Vagina (tissue), 2 donors: ENCODE measurements around the gene DAP3. TPM values are rescaled to one million over a fixed set of nuclear protein-coding genes. Genes with fewer than 3 reads are reported as not detected.

Source experiments
- DNase-seq, 2 donors: peaks; one replicate each; pipeline ENCODE4 v3.0.0-alpha.2; 2017; ENCODE audit errors: extremely low spot score in 2 of 2
- H3K27ac ChIP-seq: fragments of 200-600 bp; sonication (generic); one replicate; pipeline ENCODE4 v1.5.1; 2019
- H3K27me3 ChIP-seq: fragments of 200-600 bp; sonication (generic); one replicate; pipeline ENCODE4 v1.5.1; 2019
- H3K36me3 ChIP-seq, 2 donors: fragments of 200-600 bp; sonication (generic); one replicate each; pipeline ENCODE4 v1.5.1; 2017 to 2019
- H3K4me1 ChIP-seq: fragments of 200-600 bp; sonication (generic); one replicate; pipeline ENCODE4 v1.5.1; 2019
- H3K4me3 ChIP-seq, 2 donors: fragments of 200-600 bp; sonication (generic); 1 replicate in 1 of 2; 2 replicates in 1 of 2; pipeline ENCODE4 v1.5.1; 2016 to 2019
- H3K9me3 ChIP-seq: fragments of 200-600 bp; sonication (generic); one replicate; pipeline ENCODE4 v1.5.1; 2019
- CTCF ChIP-seq, 3 experiments: fragments of 450-650 bp in 2 of 3; fragments of 200-600 bp in 1 of 3; sonication (generic) in 1 of 3; IDR thresholded peaks; one replicate each; pipeline ENCODE4 v1.5.1; 2017 to 2019; ENCODE audit warnings: antibody characterized with exemption in 3 of 3, mild to moderate bottlenecking in 2 of 3, moderate library complexity in 2 of 3
- POLR2A ChIP-seq, 2 donors: fragments of 450-650 bp; IDR thresholded peaks; one replicate each; pipeline ENCODE4 v1.6.1; 2017; ENCODE audit warnings: antibody characterized with exemption in 2 of 2, mild to moderate bottlenecking in 2 of 2, moderate library complexity in 2 of 2
- POLR2AphosphoS5 ChIP-seq, 2 donors: sonication (generic); formaldehyde crosslinking; IDR thresholded peaks; one replicate each; pipeline ENCODE4 v1.9.0; 2017; ENCODE audit warnings: antibody characterized with exemption in 2 of 2, mild to moderate bottlenecking in 2 of 2, low read depth in 1 of 2; ENCODE audit not compliant: insufficient read depth in 1 of 2
- intact Hi-C: fragments of 100-400 bp; cut with DNase I; formaldehyde crosslinking; loops from one replicate; pipeline ENCODE4 v1.15.1; 2023
- total RNA-seq: library from RNA; depleted of rRNA; stranded (reverse); fragments of >200 nt; gene quantifications from one replicate; pipeline ENCODE4 v1.2.3, GENCODE V29; 2016

Gene DAP3
- total RNA-seq, 1 donor from 2014 or later = 129 TPM

GRCh38 chr1:155729031-155729898, 40.4 kb downstream of the DAP3 start:
- Histone ChIP-seq H3K4me1 (no peaks in the 10 kb centered on the region), H3K36me3 (peaks cover 0 to 45% of the 10 kb centered on the region in 2 donors), H3K9me3 (no peaks in the 10 kb centered on the region), H3K27me3 (no peaks in the 10 kb centered on the region), H3K27ac (no peak overlapping the region), H3K4me3 (no peak overlapping the region)
- no peak for DNase-seq
- intact Hi-C loops = no loop called here
- TF ChIP-seq POLR2A (IDR thresholded peaks at IDR 0.05) (no peak), CTCF (IDR thresholded peaks at IDR 0.05) (peak in 2 of 3 experiments; percentile 18 to 25), POLR2AphosphoS5 (IDR thresholded peaks at IDR 0.05; ENCODE audit: insufficient read depth in 1 of 2, low read depth in 1 of 2) (no peak)

- peaks cover 6% of the 10 kb centered on the region for H3K4me1 ChIP-seq
- intact Hi-C loops = no loop called here
- no peak overlapping the region for H3K4me3 ChIP-seq
- TF ChIP-seq POLR2A (IDR thresholded peaks at IDR 0.05) (no peak), CTCF (IDR thresholded peaks at IDR 0.05) (no peak), POLR2AphosphoS5 (IDR thresholded peaks at IDR 0.05; ENCODE audit: insufficient read depth in 1 of 2, low read depth in 1 of 2) (no peak)
- DNase-seq = no peak
- no peaks in the 10 kb centered on the region for H3K27me3 ChIP-seq
- H3K9me3 ChIP-seq = no peaks in the 10 kb centered on the region
- no peak overlapping the region for H3K27ac ChIP-seq
- peaks cover 0 to 16% of the 10 kb centered on the region in 2 donors for H3K36me3 ChIP-seq
Measured at GRCh38 chr1:155740995-155741394, 52.1 kb downstream of the DAP3 start.

GRCh38 chr1:155741908-155742307, 53.0 kb downstream of the DAP3 start:
- no peak overlapping the region for H3K27ac ChIP-seq
- H3K36me3 ChIP-seq = peaks cover 0 to 13% of the 10 kb centered on the region in 2 donors
- no peaks in the 10 kb centered on the region for H3K9me3 ChIP-seq
- no peak overlapping the region for H3K4me3 ChIP-seq
- H3K4me1 ChIP-seq = peaks cover 6% of the 10 kb centered on the region
- no peak for DNase-seq
- TF ChIP-seq CTCF (IDR thresholded peaks at IDR 0.05) (no peak), POLR2AphosphoS5 (IDR thresholded peaks at IDR 0.05; ENCODE audit: insufficient read depth in 1 of 2, low read depth in 1 of 2) (no peak), POLR2A (IDR thresholded peaks at IDR 0.05) (no peak)
- intact Hi-C loops = no loop called here
- H3K27me3 ChIP-seq = no peaks in the 10 kb centered on the region

GRCh38 chr1:155744711-155745283, 55.9 kb downstream of the DAP3 start:
- TF ChIP-seq CTCF (IDR thresholded peaks at IDR 0.05) = no peak
- no peak for TF ChIP-seq POLR2A (IDR thresholded peaks at IDR 0.05)
- no peak for TF ChIP-seq POLR2AphosphoS5 (IDR thresholded peaks at IDR 0.05; ENCODE audit: insufficient read depth in 1 of 2, low read depth in 1 of 2)
- Histone ChIP-seq H3K4me3 (peak overlapping the region; percentile 58 to 65), H3K9me3 (no peaks in the 10 kb centered on the region), H3K36me3 (no peaks in the 10 kb centered on the region), H3K4me1 (peaks cover 6% of the 10 kb centered on the region), H3K27me3 (no peaks in the 10 kb centered on the region), H3K27ac (peak overlapping the region; percentile 47)
- intact Hi-C loops = no loop called here
- no peak for DNase-seq
